GM23248 (cell line): ENCODE data around the gene GPM6B.

ENCODE experiments used
- EZH2 ChIP-seq: fragments of 200-600 bp; sonication (generic); IDR thresholded peaks from 2 replicates; pipeline ENCODE4 v1.6.1; 2018; ENCODE audit warnings: antibody characterized with exemption, mild to moderate bottlenecking; ENCODE audit not compliant: insufficient read depth, poor library complexity, severe bottlenecking
- EZH2phosphoT487 ChIP-seq: fragments of 200-600 bp; sonication (generic); IDR thresholded peaks from 2 replicates; pipeline ENCODE4 v1.6.1; 2018; ENCODE audit warnings: antibody characterized with exemption, moderate library complexity, mild to moderate bottlenecking, low read depth; ENCODE audit not compliant: insufficient read depth

GRCh38 chrX:13835825-13836224 is 18.9 kb upstream of the GPM6B start:
- TF ChIP-seq EZH2phosphoT487 (no peak), EZH2 (no peak)
